T-helper 2 cell treated with Interferon-gamma antibody and Interleukin-4, amounts not matched to agents 5 μg/mL and 100 μg/mL, for 36 hours (primary cell): ENCODE data around the gene RNF175.

Source experiments
- DNase-seq: peaks from one replicate; pipeline ENCODE4 v3.0.0; 2021; ENCODE audit warnings: low spot score
- H3K27ac Mint-ChIP-seq: one replicate; pipeline ENCODE4 v1.8.0; 2021; ENCODE audit warnings: mild to moderate bottlenecking, mixed read lengths
- H3K27me3 Mint-ChIP-seq: one replicate; pipeline ENCODE4 v1.8.0; 2021; ENCODE audit warnings: low read depth, mixed read lengths
- H3K36me3 Mint-ChIP-seq: one replicate; pipeline ENCODE4 v1.8.0; 2021; ENCODE audit warnings: low read depth, mixed read lengths
- H3K4me1 Mint-ChIP-seq: one replicate; pipeline ENCODE4 v1.8.0; 2021; ENCODE audit warnings: low read depth, mixed read lengths
- H3K4me3 Mint-ChIP-seq: one replicate; pipeline ENCODE4 v1.8.0; 2022; ENCODE audit warnings: mild to moderate bottlenecking, moderate library complexity, mixed read lengths
- H3K9me3 Mint-ChIP-seq: one replicate; pipeline ENCODE4 v1.8.0; 2021; ENCODE audit warnings: mixed read lengths

Gene RNF175

GRCh38 chr4:153777421-153777820, 17.6 kb upstream of the RNF175 start:
- H3K27me3 Mint-ChIP-seq = peaks cover 47% of the 10 kb centered on the region
- DNase-seq = no peak
- no peak overlapping the region for H3K27ac Mint-ChIP-seq
- no peaks in the 10 kb centered on the region for H3K4me1 Mint-ChIP-seq
- no peak overlapping the region for H3K4me3 Mint-ChIP-seq
- no peaks in the 10 kb centered on the region for H3K36me3 Mint-ChIP-seq
- peaks cover 4% of the 10 kb centered on the region for H3K9me3 Mint-ChIP-seq

- H3K27ac Mint-ChIP-seq = no peak overlapping the region
These were observed 16.8 kb upstream of the RNF175 start for GRCh38 chr4:153776601-153777000.

GRCh38 chr4:153773236-153773690, 13.4 kb upstream of the RNF175 start:
- peaks cover 46% of the 10 kb centered on the region for H3K27me3 Mint-ChIP-seq
- no peak for DNase-seq
- H3K27ac Mint-ChIP-seq = no peak overlapping the region
- H3K4me3 Mint-ChIP-seq = no peak overlapping the region
- H3K36me3 Mint-ChIP-seq = no peaks in the 10 kb centered on the region
- peaks cover under 1% of the 10 kb centered on the region for H3K9me3 Mint-ChIP-seq
- H3K4me1 Mint-ChIP-seq = no peaks in the 10 kb centered on the region

More at GRCh38 chr4:153776601-153777000, 16.8 kb upstream of the RNF175 start:
- Mint-ChIP-seq H3K9me3 (peaks cover 4% of the 10 kb centered on the region), H3K4me1 (no peaks in the 10 kb centered on the region), H3K4me3 (no peak overlapping the region), H3K27me3 (peaks cover 43% of the 10 kb centered on the region), H3K36me3 (no peaks in the 10 kb centered on the region)
- DNase-seq = no peak

GRCh38 chr4:153771046-153771445, 11.2 kb upstream of the RNF175 start:
- no peak overlapping the region for H3K4me3 Mint-ChIP-seq
- H3K36me3 Mint-ChIP-seq = no peaks in the 10 kb centered on the region
- H3K9me3 Mint-ChIP-seq = no peaks in the 10 kb centered on the region
- peaks cover 38% of the 10 kb centered on the region for H3K27me3 Mint-ChIP-seq
- no peak for DNase-seq
- no peaks in the 10 kb centered on the region for H3K4me1 Mint-ChIP-seq
- no peak overlapping the region for H3K27ac Mint-ChIP-seq

- Mint-ChIP-seq H3K27me3 (peaks cover 28% of the 10 kb centered on the region), H3K4me3 (no peak overlapping the region), H3K9me3 (no peaks in the 10 kb centered on the region), H3K4me1 (no peaks in the 10 kb centered on the region), H3K36me3 (no peaks in the 10 kb centered on the region), H3K27ac (no peak overlapping the region)
- DNase-seq = no peak
These were observed 6.9 kb upstream of the RNF175 start for GRCh38 chr4:153766758-153767157.

- Mint-ChIP-seq H3K27ac (no peak overlapping the region), H3K4me1 (no peaks in the 10 kb centered on the region), H3K9me3 (no peaks in the 10 kb centered on the region), H3K36me3 (no peaks in the 10 kb centered on the region), H3K4me3 (no peak overlapping the region), H3K27me3 (peaks cover 29% of the 10 kb centered on the region)
- DNase-seq = no peak
These were observed 6.1 kb upstream of the RNF175 start for GRCh38 chr4:153765894-153766293.

GRCh38 chr4:153764601-153765368, 5.0 kb upstream of the RNF175 start:
- no peak for DNase-seq
- H3K36me3 Mint-ChIP-seq = no peaks in the 10 kb centered on the region
- peaks cover 29% of the 10 kb centered on the region for H3K27me3 Mint-ChIP-seq
- H3K4me3 Mint-ChIP-seq = no peak overlapping the region
- H3K4me1 Mint-ChIP-seq = no peaks in the 10 kb centered on the region
- H3K27ac Mint-ChIP-seq = no peak overlapping the region
- no peaks in the 10 kb centered on the region for H3K9me3 Mint-ChIP-seq

GRCh38 chr4:153763404-153763803, 3.6 kb upstream of the RNF175 start:
- peaks cover 39% of the 10 kb centered on the region for H3K27me3 Mint-ChIP-seq
- DNase-seq = no peak
- peaks cover 1% of the 10 kb centered on the region for H3K4me1 Mint-ChIP-seq
- no peak overlapping the region for H3K4me3 Mint-ChIP-seq
- no peaks in the 10 kb centered on the region for H3K36me3 Mint-ChIP-seq
- no peak overlapping the region for H3K27ac Mint-ChIP-seq
- H3K9me3 Mint-ChIP-seq = no peaks in the 10 kb centered on the region

- H3K36me3 Mint-ChIP-seq = no peaks in the 10 kb centered on the region
- H3K4me3 Mint-ChIP-seq = peak overlapping the region; percentile 12
- no peaks in the 10 kb centered on the region for H3K9me3 Mint-ChIP-seq
- H3K4me1 Mint-ChIP-seq = peaks cover 4% of the 10 kb centered on the region
- no peak overlapping the region for H3K27ac Mint-ChIP-seq
- DNase-seq = no peak
- H3K27me3 Mint-ChIP-seq = peaks cover 67% of the 10 kb centered on the region
These were observed 977 bp downstream of the RNF175 start for GRCh38 chr4:153758688-153759406.

GRCh38 chr4:153758136-153758535, 1.7 kb downstream of the RNF175 start:
- H3K4me1 Mint-ChIP-seq = peaks cover 4% of the 10 kb centered on the region
- peaks cover 63% of the 10 kb centered on the region for H3K27me3 Mint-ChIP-seq
- H3K27ac Mint-ChIP-seq = no peak overlapping the region
- DNase-seq = no peak
- no peak overlapping the region for H3K4me3 Mint-ChIP-seq
- H3K9me3 Mint-ChIP-seq = no peaks in the 10 kb centered on the region
- no peaks in the 10 kb centered on the region for H3K36me3 Mint-ChIP-seq

- Mint-ChIP-seq H3K4me3 (no peak overlapping the region), H3K4me1 (peaks cover 4% of the 10 kb centered on the region), H3K27ac (no peak overlapping the region), H3K36me3 (no peaks in the 10 kb centered on the region), H3K27me3 (peaks cover 59% of the 10 kb centered on the region), H3K9me3 (no peaks in the 10 kb centered on the region)
- no peak for DNase-seq
These were observed 2.4 kb downstream of the RNF175 start for GRCh38 chr4:153757407-153757806.

GRCh38 chr4:153755186-153755585, 4.6 kb downstream of the RNF175 start:
- Mint-ChIP-seq H3K4me3 (no peak overlapping the region), H3K27me3 (peaks cover 50% of the 10 kb centered on the region), H3K9me3 (no peaks in the 10 kb centered on the region), H3K36me3 (no peaks in the 10 kb centered on the region), H3K27ac (no peak overlapping the region), H3K4me1 (peaks cover 5% of the 10 kb centered on the region)
- DNase-seq = no peak

- H3K4me3 Mint-ChIP-seq = no peak overlapping the region
- H3K4me1 Mint-ChIP-seq = peaks cover 8% of the 10 kb centered on the region
- DNase-seq = peak; percentile 57
- H3K27ac Mint-ChIP-seq = no peak overlapping the region
- H3K9me3 Mint-ChIP-seq = no peaks in the 10 kb centered on the region
- H3K27me3 Mint-ChIP-seq = peaks cover 26% of the 10 kb centered on the region
- H3K36me3 Mint-ChIP-seq = no peaks in the 10 kb centered on the region
These were observed 9.5 kb downstream of the RNF175 start for GRCh38 chr4:153750197-153750817.

- no peak for DNase-seq
- no peak overlapping the region for H3K27ac Mint-ChIP-seq
These were observed 11.4 kb downstream of the RNF175 start for GRCh38 chr4:153748378-153748777.

More at GRCh38 chr4:153748378-153748777, 11.4 kb downstream of the RNF175 start:
- Mint-ChIP-seq H3K4me3 (no peak overlapping the region), H3K27me3 (peaks cover 24% of the 10 kb centered on the region), H3K9me3 (no peaks in the 10 kb centered on the region), H3K4me1 (peaks cover 6% of the 10 kb centered on the region), H3K36me3 (no peaks in the 10 kb centered on the region)
